ENCODE measurements around the gene PAX3. TPM values are rescaled to one million over a fixed set of nuclear protein-coding genes. Genes with fewer than 3 reads are reported as not detected.

Gene PAX3
- total RNA-seq, 1 donor from 2014 or later: not detected

GRCh38 chr2:222240676-222241049 is 58.1 kb downstream of the PAX3 start:
- H3K4me1 Mint-ChIP-seq (ENCODE audit: low read depth): peaks cover 2% of the 10 kb centered on the region
- peaks cover 45% of the 10 kb centered on the region for H3K27me3 Mint-ChIP-seq (ENCODE audit: low read depth)
- intact Hi-C loops (cut with micrococcal nuclease): loop anchor here (5.0 kb wide), 1 partner anchor 62 kb away; no protein-coding TSS in a partner anchor

DNA sequence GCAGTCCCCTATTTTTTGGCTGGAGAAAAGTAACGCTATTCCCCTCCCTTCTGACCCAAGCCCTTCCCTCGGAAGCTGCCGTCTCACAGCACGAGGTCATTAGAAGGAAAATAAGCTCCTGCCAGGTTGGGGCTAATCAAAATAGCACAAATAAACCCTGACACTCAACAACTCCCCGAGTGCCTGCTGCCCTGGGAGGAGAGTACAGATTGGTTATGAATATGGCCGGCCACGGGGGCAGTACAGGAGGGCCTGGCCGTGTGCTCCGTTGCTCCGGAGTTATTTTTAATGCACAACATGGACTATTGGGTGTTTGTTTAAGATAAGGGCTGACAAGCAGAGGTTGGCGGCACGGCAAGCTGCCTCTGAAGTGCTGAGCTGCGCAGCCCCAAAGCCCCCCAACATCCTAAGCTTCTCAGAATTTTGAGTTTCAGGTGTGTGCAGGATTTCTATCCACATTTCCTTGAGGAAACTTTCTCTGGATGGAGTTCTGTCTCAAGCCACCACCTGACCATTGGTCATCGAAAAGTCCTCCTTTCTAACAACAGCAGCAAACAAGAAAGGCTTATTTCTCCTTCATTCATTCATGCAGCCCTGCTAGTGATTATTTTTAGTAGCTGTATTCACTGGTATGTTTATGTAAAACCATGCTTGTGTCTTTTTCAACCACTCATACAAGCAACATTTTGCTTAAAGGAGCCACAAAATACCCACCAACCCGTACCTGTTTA is 58.7 kb downstream of the PAX3 start:
- Mint-ChIP-seq H3K27me3 (ENCODE audit: low read depth) (peaks cover 45% of the 10 kb centered on the region), H3K36me3 (ENCODE audit: low read depth) (no peaks in the 10 kb centered on the region), H3K9me3 (no peaks in the 10 kb centered on the region), H3K4me1 (ENCODE audit: low read depth) (peaks cover 2% of the 10 kb centered on the region), H3K27ac (no peak overlapping the region), H3K4me3 (ENCODE audit: low read depth) (no peak overlapping the region)
- intact Hi-C loops (cut with micrococcal nuclease): loop anchor here (5.0 kb wide), 1 partner anchor 62 kb away; no protein-coding TSS in a partner anchor
- DNase-seq (ENCODE audit: low spot score): no peak

More at GRCh38 chr2:222240676-222241049, 58.1 kb downstream of the PAX3 start:
- H3K4me3 Mint-ChIP-seq (ENCODE audit: low read depth): no peak overlapping the region
- H3K9me3 Mint-ChIP-seq: no peaks in the 10 kb centered on the region
- H3K36me3 Mint-ChIP-seq (ENCODE audit: low read depth): no peaks in the 10 kb centered on the region
- H3K27ac Mint-ChIP-seq: no peak overlapping the region
- DNase-seq (ENCODE audit: low spot score): no peak

- H3K27ac Mint-ChIP-seq: no peak overlapping the region
- H3K36me3 Mint-ChIP-seq (ENCODE audit: low read depth): no peaks in the 10 kb centered on the region
- peaks cover 2% of the 10 kb centered on the region for H3K4me1 Mint-ChIP-seq (ENCODE audit: low read depth)
- intact Hi-C loops (cut with micrococcal nuclease): no loop called here
- no peak for DNase-seq (ENCODE audit: low spot score)
- peaks cover 45% of the 10 kb centered on the region for H3K27me3 Mint-ChIP-seq (ENCODE audit: low read depth)
- no peaks in the 10 kb centered on the region for H3K9me3 Mint-ChIP-seq
- H3K4me3 Mint-ChIP-seq (ENCODE audit: low read depth): no peak overlapping the region
Observed at GRCh38 chr2:222239091-222239490, 59.7 kb downstream of the PAX3 start.

DNA sequence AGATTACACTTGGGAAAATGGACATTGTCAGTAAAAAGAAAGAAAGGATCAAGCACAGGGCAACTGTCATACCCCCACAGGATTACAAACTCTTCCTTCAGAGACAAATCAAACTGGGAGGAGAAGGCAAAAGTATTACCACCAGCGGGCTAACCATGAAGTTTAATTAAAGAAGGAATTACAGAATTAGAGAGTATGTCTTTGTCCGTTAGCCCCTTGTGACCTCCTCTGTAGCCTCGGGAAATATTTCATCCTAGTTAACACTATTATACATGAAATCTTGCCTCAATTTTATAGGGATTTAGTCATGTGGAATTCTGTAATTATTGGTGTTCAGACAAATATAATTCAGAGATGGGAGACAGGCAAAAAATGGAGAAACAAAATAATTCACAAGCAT is 60.7 kb downstream of the PAX3 start:
- Mint-ChIP-seq H3K27ac (no peak overlapping the region), H3K27me3 (ENCODE audit: low read depth) (peaks cover 40% of the 10 kb centered on the region), H3K9me3 (no peaks in the 10 kb centered on the region), H3K36me3 (ENCODE audit: low read depth) (no peaks in the 10 kb centered on the region), H3K4me1 (ENCODE audit: low read depth) (peaks cover 2% of the 10 kb centered on the region), H3K4me3 (ENCODE audit: low read depth) (no peak overlapping the region)
- intact Hi-C loops (cut with micrococcal nuclease): no loop called here
- DNase-seq (ENCODE audit: low spot score): no peak

GRCh38 chr2:222232839-222233238 is 66.0 kb downstream of the PAX3 start:
- no peak overlapping the region for H3K27ac Mint-ChIP-seq
- H3K4me3 Mint-ChIP-seq (ENCODE audit: low read depth): no peak overlapping the region
- no peaks in the 10 kb centered on the region for H3K9me3 Mint-ChIP-seq
- H3K36me3 Mint-ChIP-seq (ENCODE audit: low read depth): no peaks in the 10 kb centered on the region
- peaks cover 1% of the 10 kb centered on the region for H3K27me3 Mint-ChIP-seq (ENCODE audit: low read depth)
- no peaks in the 10 kb centered on the region for H3K4me1 Mint-ChIP-seq (ENCODE audit: low read depth)
- intact Hi-C loops (cut with micrococcal nuclease): no loop called here
- no peak for DNase-seq (ENCODE audit: low spot score)

GRCh38 chr2:222232372-222232771 is 66.4 kb downstream of the PAX3 start:
- Mint-ChIP-seq H3K36me3 (ENCODE audit: low read depth) (no peaks in the 10 kb centered on the region), H3K27ac (no peak overlapping the region), H3K4me1 (ENCODE audit: low read depth) (no peaks in the 10 kb centered on the region), H3K9me3 (no peaks in the 10 kb centered on the region), H3K27me3 (ENCODE audit: low read depth) (no peaks in the 10 kb centered on the region), H3K4me3 (ENCODE audit: low read depth) (no peak overlapping the region)
- no peak for DNase-seq (ENCODE audit: low spot score)
- intact Hi-C loops (cut with micrococcal nuclease): no loop called here

DNA sequence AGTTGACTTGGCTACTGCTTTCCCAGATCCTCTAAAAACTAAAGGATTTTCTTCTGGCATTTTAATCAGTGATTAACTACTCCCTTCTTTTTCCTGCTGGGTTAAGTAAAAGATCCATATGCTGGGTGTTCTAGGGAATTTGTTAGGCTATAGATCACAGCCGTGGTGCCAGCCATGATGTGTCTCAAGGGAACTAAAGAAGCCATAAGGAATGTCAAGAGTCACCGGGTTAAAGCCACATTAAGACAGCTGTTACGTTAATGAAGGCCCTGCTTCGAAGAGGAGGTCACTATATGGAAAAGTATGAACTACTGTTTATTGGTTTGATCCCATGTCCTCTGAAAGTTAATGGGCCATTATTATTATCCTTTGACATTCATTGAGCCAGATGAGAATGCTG is 70.7 kb downstream of the PAX3 start:
- intact Hi-C loops (cut with micrococcal nuclease): no loop called here

GRCh38 chr2:222218786-222219185 is 80.0 kb downstream of the PAX3 start:
- no peaks in the 10 kb centered on the region for H3K4me1 Mint-ChIP-seq (ENCODE audit: low read depth)
- H3K4me3 Mint-ChIP-seq (ENCODE audit: low read depth): no peak overlapping the region
- no peak overlapping the region for H3K27ac Mint-ChIP-seq
- H3K36me3 Mint-ChIP-seq (ENCODE audit: low read depth): no peaks in the 10 kb centered on the region
- H3K9me3 Mint-ChIP-seq: no peaks in the 10 kb centered on the region
- H3K27me3 Mint-ChIP-seq (ENCODE audit: low read depth): no peaks in the 10 kb centered on the region
- DNase-seq (ENCODE audit: low spot score): no peak
- intact Hi-C loops (cut with micrococcal nuclease): no loop called here

More for the DNA sequence above, 70.7 kb downstream of the PAX3 start:
- Mint-ChIP-seq H3K4me3 (ENCODE audit: low read depth) (no peak overlapping the region), H3K9me3 (no peaks in the 10 kb centered on the region), H3K27ac (no peak overlapping the region), H3K27me3 (ENCODE audit: low read depth) (no peaks in the 10 kb centered on the region), H3K36me3 (ENCODE audit: low read depth) (no peaks in the 10 kb centered on the region), H3K4me1 (ENCODE audit: low read depth) (no peaks in the 10 kb centered on the region)
- DNase-seq (ENCODE audit: low spot score): no peak

- Mint-ChIP-seq H3K9me3 (no peaks in the 10 kb centered on the region), H3K27ac (no peak overlapping the region), H3K36me3 (ENCODE audit: low read depth) (no peaks in the 10 kb centered on the region), H3K4me3 (ENCODE audit: low read depth) (no peak overlapping the region), H3K27me3 (ENCODE audit: low read depth) (no peaks in the 10 kb centered on the region), H3K4me1 (ENCODE audit: low read depth) (no peaks in the 10 kb centered on the region)
- DNase-seq (ENCODE audit: low spot score): no peak
- intact Hi-C loops (cut with micrococcal nuclease): no loop called here
Observed at GRCh38 chr2:222217712-222218111, 81.1 kb downstream of the PAX3 start.

DNA sequence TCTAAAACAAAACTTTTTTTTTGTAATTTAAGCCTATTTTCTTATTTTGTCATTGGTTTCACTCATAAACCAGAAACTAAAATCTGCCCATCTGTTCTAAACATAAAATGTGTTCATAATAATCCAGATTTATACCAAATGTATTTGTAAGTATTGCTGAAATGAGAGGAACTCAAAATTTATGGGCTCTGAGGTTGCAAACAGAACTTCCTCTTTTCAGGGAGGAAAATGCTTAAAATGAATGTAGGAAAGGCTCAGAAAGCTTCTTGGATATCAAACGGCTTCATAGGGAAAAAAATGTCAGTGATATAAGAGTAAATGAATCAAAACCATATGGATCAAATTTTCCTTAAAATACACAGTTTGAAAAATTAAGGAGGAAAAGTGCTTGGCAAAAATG is 83.9 kb downstream of the PAX3 start:
- Mint-ChIP-seq H3K4me3 (ENCODE audit: low read depth) (no peak overlapping the region), H3K4me1 (ENCODE audit: low read depth) (no peaks in the 10 kb centered on the region), H3K27ac (no peak overlapping the region), H3K27me3 (ENCODE audit: low read depth) (no peaks in the 10 kb centered on the region), H3K9me3 (no peaks in the 10 kb centered on the region), H3K36me3 (ENCODE audit: low read depth) (no peaks in the 10 kb centered on the region)
- no peak for DNase-seq (ENCODE audit: low spot score)
- intact Hi-C loops (cut with micrococcal nuclease): no loop called here

DNA sequence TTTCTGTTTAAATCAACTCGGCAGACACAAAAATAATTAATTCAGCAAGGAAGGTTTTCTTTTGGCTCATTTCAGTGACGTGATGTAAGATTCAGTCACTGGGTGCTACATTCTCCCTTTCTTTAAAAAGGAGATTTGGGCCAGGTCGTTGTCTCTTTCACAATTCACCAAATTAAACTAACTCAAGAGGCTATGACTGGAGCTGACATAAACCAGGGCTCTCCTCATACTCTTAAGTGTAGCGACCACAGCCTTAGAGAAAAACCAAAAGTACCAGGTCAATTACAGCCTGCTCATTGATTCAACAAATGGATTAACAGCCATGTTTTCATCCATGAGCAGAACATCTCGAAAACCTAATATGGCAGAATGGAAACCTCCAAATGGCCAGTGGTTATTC is 85.7 kb downstream of the PAX3 start:
- Mint-ChIP-seq H3K27ac (no peak overlapping the region), H3K4me3 (ENCODE audit: low read depth) (no peak overlapping the region), H3K9me3 (no peaks in the 10 kb centered on the region), H3K4me1 (ENCODE audit: low read depth) (no peaks in the 10 kb centered on the region), H3K36me3 (ENCODE audit: low read depth) (no peaks in the 10 kb centered on the region), H3K27me3 (ENCODE audit: low read depth) (no peaks in the 10 kb centered on the region)
- intact Hi-C loops (cut with micrococcal nuclease): no loop called here
- no peak for DNase-seq (ENCODE audit: low spot score)

- H3K36me3 Mint-ChIP-seq (ENCODE audit: low read depth): no peaks in the 10 kb centered on the region
- H3K27me3 Mint-ChIP-seq (ENCODE audit: low read depth): no peaks in the 10 kb centered on the region
- DNase-seq (ENCODE audit: low spot score): no peak
- H3K27ac Mint-ChIP-seq: no peak overlapping the region
- no peaks in the 10 kb centered on the region for H3K4me1 Mint-ChIP-seq (ENCODE audit: low read depth)
- no peak overlapping the region for H3K4me3 Mint-ChIP-seq (ENCODE audit: low read depth)
- no peaks in the 10 kb centered on the region for H3K9me3 Mint-ChIP-seq
- intact Hi-C loops (cut with micrococcal nuclease): no loop called here
Observed at GRCh38 chr2:222212571-222212970, 86.2 kb downstream of the PAX3 start.

DNA sequence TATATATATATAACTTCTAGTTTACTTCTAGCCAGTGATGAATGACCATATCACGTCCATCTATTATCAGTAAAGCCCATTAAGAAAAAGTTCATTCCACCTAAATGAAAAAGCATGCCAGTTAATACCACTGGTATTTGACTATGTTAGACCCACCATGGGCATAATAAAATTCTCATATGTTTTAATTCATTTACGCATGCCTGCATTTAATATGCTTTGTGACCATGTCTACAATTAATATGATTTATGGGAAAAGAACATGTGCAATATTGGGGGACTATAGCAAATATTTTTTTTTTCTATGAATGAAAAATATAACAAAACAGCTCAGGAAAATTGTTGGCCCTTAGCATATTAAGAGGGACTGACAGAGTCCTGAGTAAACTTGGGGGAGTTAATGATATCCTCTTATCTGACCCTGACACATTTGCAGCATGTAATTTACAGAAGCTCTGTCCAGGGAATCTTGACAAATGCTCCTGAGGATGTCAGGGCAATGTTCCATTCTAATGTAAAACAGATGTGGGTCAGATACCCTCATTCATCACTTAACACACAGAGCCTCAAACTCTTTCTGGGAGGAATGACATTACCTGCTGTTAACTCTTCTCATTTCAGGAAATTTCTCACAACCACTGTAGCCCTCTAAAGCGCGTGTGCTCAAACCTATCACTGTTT is 90.6 kb downstream of the PAX3 start:
- Mint-ChIP-seq H3K4me1 (ENCODE audit: low read depth) (no peaks in the 10 kb centered on the region), H3K9me3 (no peaks in the 10 kb centered on the region), H3K4me3 (ENCODE audit: low read depth) (no peak overlapping the region), H3K27ac (no peak overlapping the region), H3K27me3 (ENCODE audit: low read depth) (no peaks in the 10 kb centered on the region), H3K36me3 (ENCODE audit: low read depth) (no peaks in the 10 kb centered on the region)
- DNase-seq (ENCODE audit: low spot score): no peak
- intact Hi-C loops (cut with micrococcal nuclease): no loop called here

Data from activated T-helper 2 cell treated with anti-CD3 and anti-CD28 coated beads, Interferon-gamma antibody, Interleukin-2, Interleukin-4, amounts not matched to agents 10 μg/mL and 5 μg/mL and 100 μg/mL, durations not matched to agents 14 hours and 24 hours and 36 hours (primary cell).